Upper lobe of left lung (tissue), 4 donors: ENCODE measurements around the gene MCF2L.

Source experiments
- POLR2A ChIP-seq, 4 donors: fragments of 450-650 bp; IDR thresholded peaks; one replicate each; pipeline ENCODE4 v1.5.1; 2016 to 2017; ENCODE audit warnings: antibody characterized with exemption in 4 of 4, mild to moderate bottlenecking in 2 of 4
- POLR2AphosphoS5 ChIP-seq, 2 donors: sonication (generic); formaldehyde crosslinking; IDR thresholded peaks; one replicate each; pipeline ENCODE4 v1.5.1; 2017; ENCODE audit warnings: antibody characterized with exemption in 2 of 2
- TF ChIP-seq, protein P1 (sequence below), 6 experiments: fragments of 450-650 bp in 4 of 6; fragments of 200-600 bp in 2 of 6; sonication (generic) in 2 of 6; IDR thresholded peaks; one replicate each; pipeline ENCODE4 v1.5.1; 2016 to 2019; ENCODE audit warnings: antibody characterized with exemption in 6 of 6

DNA sequence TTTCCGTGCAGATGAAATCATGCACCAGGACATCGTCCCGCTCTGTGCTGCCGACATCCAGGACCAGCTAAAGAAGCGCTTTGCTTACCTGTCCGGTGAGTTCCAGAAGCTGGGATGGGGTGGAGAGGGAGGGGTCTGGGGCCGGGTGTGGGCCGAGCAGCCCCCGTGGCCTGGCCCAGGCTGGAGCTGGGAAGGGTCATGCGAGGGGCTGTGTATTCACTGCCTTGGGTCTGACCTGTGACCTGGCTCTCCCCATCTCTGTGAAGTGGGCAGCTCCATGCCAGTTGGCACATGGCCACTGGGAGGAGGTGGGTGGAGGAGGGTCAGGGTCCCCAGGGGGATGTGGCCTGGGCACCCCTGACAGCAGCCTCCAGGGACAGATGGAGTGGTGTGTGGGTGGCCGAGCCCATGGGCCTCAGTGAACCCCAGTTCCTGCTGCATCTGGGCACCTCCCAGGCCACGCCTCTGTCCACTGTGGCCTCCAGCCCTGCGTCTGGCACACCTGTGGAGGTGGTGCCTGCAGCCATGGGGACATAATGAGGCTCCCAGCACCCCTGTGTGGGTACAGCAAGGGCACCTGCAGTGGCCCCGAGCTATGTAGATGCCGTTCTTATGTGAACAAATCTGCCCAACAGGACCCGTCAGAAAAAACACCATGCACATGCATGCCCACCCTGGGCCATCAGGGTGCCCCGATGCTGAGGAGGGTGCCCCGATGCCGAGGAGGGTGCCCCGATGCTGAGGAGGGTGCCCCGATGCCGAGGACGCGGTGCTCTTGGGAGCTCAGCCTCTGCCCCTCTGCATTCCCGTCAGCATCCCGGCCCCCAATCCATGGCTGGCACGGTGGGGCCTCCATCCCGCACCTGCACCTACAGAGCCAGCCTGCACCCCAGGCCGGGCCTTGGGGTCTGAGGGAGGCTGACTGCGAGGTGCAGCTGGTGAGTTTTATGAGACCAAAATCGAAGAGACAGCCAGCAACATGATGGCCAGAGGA is 46.0 kb downstream of the MCF2L start:
- TF ChIP-seq POLR2A (IDR thresholded peaks at IDR 0.05), result no peak
- TF ChIP-seq POLR2AphosphoS5 (IDR thresholded peaks at IDR 0.05), result no peak
- TF ChIP-seq, protein P1, sequence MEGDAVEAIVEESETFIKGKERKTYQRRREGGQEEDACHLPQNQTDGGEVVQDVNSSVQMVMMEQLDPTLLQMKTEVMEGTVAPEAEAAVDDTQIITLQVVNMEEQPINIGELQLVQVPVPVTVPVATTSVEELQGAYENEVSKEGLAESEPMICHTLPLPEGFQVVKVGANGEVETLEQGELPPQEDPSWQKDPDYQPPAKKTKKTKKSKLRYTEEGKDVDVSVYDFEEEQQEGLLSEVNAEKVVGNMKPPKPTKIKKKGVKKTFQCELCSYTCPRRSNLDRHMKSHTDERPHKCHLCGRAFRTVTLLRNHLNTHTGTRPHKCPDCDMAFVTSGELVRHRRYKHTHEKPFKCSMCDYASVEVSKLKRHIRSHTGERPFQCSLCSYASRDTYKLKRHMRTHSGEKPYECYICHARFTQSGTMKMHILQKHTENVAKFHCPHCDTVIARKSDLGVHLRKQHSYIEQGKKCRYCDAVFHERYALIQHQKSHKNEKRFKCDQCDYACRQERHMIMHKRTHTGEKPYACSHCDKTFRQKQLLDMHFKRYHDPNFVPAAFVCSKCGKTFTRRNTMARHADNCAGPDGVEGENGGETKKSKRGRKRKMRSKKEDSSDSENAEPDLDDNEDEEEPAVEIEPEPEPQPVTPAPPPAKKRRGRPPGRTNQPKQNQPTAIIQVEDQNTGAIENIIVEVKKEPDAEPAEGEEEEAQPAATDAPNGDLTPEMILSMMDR (IDR thresholded peaks at IDR 0.05), result no peak
